Ramos (cell line): ENCODE measurements around the gene TUBB4A.
"Not testable (repeated sequence)": the region's sequence is repeated elsewhere in the genome, so short reads cannot be mapped to it uniquely, and the experiment has no call there.

Experiments used
- in situ Hi-C: fragments of 300-500 bp; cut with MboI; formaldehyde crosslinking; loops from one replicate; pipeline ENCODE4 v1.14.3; 2022; ENCODE audit warnings: low sequenced_read_pairs; ENCODE audit not compliant: unreplicated experiment

TUBB4A gene

GRCh38 chr19:6527893-6528543, 25.9 kb upstream of the TUBB4A start:
- in situ Hi-C loops = no loop called here

DNA sequence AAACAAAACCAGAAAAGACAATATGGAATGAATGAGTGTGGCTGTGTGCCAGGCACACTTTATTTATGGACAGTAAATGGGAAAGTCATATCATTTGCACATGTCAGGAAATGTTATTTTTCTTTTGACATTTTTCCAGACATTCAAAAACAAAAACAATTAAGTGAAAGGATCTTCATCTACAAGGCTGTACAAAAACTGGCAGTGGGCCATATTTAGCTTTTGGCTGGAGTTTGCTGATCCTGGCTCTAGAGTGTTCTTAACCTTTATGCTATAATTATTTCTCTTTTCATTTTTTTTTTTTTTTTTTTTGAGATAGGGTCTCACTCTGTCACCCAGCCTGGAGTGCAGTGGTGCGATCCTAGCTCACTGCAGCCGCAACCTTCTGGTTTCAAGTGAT, 22.2 kb upstream of the TUBB4A start:
- in situ Hi-C loops = loop anchor here (5.0 kb wide), 1 partner anchor 63 kb away; no protein-coding TSS in a partner anchor

GRCh38 chr19:6522712-6523111, 20.6 kb upstream of the TUBB4A start:
- in situ Hi-C loops = loop anchor here (5.0 kb wide), 1 partner anchor 65 kb away; no protein-coding TSS in a partner anchor

GRCh38 chr19:6521718-6522646, 19.9 kb upstream of the TUBB4A start:
- in situ Hi-C loops = loop anchor here (5.0 kb wide), 1 partner anchor 65 kb away; no protein-coding TSS in a partner anchor

DNA sequence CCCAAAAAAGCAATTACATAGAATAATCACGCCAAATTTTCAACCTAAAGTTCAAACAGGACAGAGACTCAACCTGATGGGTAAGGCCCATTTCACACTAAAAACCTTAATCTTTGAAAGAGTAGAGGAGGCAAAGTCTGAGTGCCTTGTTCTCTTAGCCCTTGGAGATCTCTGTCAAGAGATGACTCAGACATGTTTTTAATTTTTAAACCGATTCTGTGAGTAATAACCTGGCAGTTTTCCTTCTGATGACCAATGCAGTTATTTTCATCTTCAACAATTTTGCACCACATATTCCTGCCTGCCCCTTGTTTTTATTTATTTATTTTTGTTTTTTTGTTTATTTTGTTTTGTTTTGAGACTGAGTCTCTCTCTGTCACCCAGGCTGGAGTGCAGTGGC, 17.2 kb upstream of the TUBB4A start:
- in situ Hi-C loops = loop anchor here (5.0 to 10.0 kb wide), 3 partner anchors 113 to 343 kb away; partner anchors contain the start of genes GPR108 and TRIP10

GRCh38 chr19:6518145-6518911, 16.2 kb upstream of the TUBB4A start:
- in situ Hi-C loops = loop anchor here (5.0 to 10.0 kb wide), 3 partner anchors 114 to 344 kb away; partner anchors contain the start of genes GPR108 and TRIP10

- in situ Hi-C loops = loop anchor here (5.0 to 10.0 kb wide), 3 partner anchors 116 to 346 kb away; partner anchors contain the start of genes GPR108 and TRIP10
These were observed 14.7 kb upstream of the TUBB4A start for GRCh38 chr19:6516659-6517291.

DNA sequence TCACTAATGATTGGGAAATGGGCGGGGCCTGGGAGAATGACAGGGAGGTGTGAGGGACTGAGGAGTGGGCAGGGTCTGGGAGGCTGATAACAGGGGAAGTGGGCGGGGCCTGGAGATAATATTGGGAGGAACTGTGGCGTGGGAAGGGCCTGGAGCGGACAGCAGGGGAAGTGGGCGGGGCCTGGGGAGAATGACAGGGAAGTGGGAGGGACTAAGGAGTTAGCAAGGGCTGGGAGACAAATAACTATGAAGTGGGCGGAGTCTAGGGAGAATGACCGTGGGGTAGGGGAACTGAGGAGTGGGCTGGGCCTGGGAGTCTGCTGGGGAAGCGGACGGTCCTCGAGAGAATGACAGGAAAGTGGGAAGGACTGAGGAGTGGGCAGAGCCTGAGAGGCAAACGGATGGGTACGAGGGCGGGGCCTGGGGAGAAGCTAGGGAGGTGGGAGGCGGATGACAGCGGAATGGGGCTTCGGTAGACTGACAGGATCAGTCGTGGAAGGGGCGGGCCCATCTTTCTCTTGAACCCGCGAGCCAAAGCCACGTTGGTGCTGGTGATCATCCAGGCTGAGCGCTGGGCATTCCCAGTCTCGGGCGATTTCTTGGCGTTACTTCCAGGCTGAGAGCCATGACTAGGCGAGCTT, 14.0 kb upstream of the TUBB4A start:
- in situ Hi-C loops = loop anchor here (5.0 to 10.0 kb wide), 3 partner anchors 116 to 346 kb away; partner anchors contain the start of genes GPR108 and TRIP10

- in situ Hi-C loops = loop anchor here (5.0 to 10.0 kb wide), 3 partner anchors 117 to 347 kb away; partner anchors contain the start of genes GPR108 and TRIP10
These were observed 12.9 kb upstream of the TUBB4A start for GRCh38 chr19:6514926-6515544.

- in situ Hi-C loops = loop anchor here (10.0 kb wide), 1 partner anchor 221 kb away; the partner anchor contains the start of genes GPR108 and TRIP10
These were observed 12.0 kb upstream of the TUBB4A start for GRCh38 chr19:6514089-6514488.

DNA sequence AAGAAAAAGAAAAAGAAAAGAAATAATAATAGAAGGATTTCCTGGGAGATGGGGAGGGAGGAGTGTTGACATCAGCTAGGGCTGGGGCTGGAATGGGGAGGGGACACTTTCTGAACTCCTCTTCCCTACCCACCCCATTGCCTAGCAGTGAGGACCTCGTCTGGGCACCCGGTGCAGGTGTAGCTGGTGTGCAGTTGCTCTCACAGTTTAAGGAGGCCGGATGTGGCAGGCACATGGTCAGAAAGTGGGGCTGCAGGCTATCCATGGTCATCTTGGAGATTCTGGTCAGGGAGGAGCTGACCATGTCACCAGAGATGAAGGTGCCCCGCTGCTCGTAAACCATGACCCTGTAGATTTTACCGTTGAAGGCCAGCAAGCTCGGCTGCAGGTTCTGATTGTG, 8.5 kb upstream of the TUBB4A start:
- in situ Hi-C loops = loop anchor here (10.0 kb wide), 1 partner anchor 224 kb away; the partner anchor contains the start of genes GPR108 and TRIP10

GRCh38 chr19:6509118-6509971, 7.2 kb upstream of the TUBB4A start:
- in situ Hi-C loops = no loop called here

- in situ Hi-C loops = not testable (repeated sequence)
These were observed 6.1 kb upstream of the TUBB4A start for GRCh38 chr19:6508028-6508771.

DNA sequence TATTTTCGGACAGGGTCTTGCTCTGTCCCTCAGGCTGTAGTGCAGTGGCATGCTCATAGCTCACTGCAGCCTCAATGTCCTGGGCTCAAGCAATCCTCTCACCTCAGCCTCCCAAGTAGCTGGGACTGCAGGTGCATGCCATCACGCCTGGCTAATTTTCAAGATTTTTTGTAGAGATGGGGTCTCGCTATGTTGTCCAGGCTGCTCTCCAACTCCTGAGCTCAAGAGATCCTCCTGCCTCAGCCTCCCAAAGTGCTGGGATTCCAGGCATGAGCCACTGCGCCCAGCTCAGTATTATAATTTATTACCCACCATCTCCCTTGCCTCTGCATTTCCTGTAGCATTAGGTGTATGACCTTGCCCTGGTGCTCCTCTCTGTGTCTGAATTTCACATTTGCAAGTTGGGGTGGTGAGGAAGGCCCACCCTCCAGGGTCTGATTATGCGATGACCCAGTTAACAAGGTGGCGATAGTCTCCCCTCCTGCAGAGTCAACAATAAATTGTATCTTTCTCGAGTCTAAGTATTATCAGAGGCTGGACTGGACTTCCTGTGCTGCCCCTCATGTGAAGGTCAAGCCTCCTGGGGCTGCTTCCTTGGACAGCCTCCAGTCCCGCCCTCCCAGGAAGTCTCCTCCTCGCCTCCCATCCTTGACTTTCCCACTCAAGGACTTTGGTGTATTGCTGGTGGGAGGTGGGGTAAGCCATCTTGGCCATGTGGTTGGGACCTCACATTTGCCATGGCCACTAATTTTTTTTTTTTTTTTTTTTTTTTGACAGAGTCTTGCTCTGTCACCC, 1.5 kb upstream of the TUBB4A start:
- in situ Hi-C loops = no loop called here

- in situ Hi-C loops = no loop called here
These were observed 1.0 kb downstream of the TUBB4A start for GRCh38 chr19:6500837-6501739.
